HG02938 (cell line): Measurements from ENCODE around the gene ATP5F1D.

Source experiments
- ATAC-seq: cut with Tn5 transposase; IDR thresholded peaks from one replicate; pipeline ENCODE4 v1.9.1; 2021; ENCODE audit warnings: mild to moderate bottlenecking, moderate library complexity; ENCODE audit not compliant: unreplicated experiment

ATP5F1D gene

GRCh38 chr19:1278713-1279660 is 37.4 kb downstream of the ATP5F1D start:
- no peak for ATAC-seq

DNA sequence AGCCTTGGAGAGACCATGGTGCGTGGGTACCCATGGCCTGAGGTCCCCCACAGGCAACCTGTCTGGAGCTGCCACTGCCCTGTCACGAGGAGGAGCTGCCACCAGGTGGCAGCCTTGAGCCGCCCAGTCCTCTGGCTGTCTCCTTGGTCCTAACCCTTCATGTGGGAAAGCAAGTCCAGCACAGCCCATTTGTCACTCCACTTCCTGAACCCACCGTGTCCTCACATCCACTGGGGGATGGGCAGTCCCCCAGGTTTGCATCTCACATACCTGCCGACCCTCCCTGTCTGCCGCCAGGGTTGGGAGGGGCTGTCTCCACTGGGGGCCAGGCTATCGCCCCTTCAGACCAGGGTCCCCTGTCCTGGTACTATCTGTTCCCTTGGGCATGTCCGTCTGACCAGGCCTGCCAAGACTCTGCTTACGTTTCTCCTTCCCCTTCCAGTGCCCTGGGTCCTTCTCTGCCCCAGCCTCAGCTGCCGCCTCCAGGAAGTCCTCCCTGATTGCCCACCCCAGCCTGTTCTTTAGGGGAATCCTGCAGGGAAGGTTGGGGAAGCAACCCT is 38.3 kb downstream of the ATP5F1D start:
- no peak for ATAC-seq

- no peak for ATAC-seq
Measured at GRCh38 chr19:1280636-1281568, 39.4 kb downstream of the ATP5F1D start.

- no peak for ATAC-seq
Measured at GRCh38 chr19:1281569-1282287, 40.2 kb downstream of the ATP5F1D start.

DNA sequence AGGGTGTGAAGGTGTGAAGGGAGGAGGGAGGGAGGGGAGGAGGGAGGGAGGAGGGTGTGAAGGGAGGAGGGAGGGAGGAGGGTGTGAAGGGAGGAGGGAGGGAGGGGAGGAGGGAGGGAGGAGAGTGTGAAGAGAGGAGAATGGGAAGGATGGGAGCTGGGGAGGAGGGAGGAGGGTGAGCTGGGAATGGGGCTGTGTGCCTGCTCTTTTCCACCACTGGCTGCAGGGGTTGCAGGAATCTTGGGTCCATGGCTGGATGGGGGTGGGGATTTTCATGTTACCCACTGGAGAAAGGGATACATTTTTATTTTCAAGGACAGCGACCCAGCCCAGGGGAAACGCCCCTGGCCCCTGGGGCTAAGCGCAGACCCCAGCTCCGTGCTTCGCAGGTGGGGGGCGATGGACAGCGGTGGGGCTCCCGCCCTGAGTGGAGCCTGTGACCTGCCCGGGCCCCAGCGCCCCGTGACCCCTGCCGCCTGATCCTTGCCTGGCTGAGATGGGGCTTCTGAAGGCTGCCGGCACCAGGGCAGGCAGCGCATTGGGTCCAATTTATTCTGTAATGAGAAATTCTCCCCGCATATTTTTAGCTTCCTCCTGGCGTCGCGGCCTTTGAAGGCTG is 41.1 kb downstream of the ATP5F1D start:
- ATAC-seq = no peak

- ATAC-seq = no peak
Measured at GRCh38 chr19:1283207-1283916, 41.8 kb downstream of the ATP5F1D start.

GRCh38 chr19:1283917-1284292 is 42.4 kb downstream of the ATP5F1D start:
- no peak for ATAC-seq

GRCh38 chr19:1284293-1284978 is 42.9 kb downstream of the ATP5F1D start:
- no peak for ATAC-seq

GRCh38 chr19:1284979-1285736 is 43.6 kb downstream of the ATP5F1D start:
- no peak for ATAC-seq

DNA sequence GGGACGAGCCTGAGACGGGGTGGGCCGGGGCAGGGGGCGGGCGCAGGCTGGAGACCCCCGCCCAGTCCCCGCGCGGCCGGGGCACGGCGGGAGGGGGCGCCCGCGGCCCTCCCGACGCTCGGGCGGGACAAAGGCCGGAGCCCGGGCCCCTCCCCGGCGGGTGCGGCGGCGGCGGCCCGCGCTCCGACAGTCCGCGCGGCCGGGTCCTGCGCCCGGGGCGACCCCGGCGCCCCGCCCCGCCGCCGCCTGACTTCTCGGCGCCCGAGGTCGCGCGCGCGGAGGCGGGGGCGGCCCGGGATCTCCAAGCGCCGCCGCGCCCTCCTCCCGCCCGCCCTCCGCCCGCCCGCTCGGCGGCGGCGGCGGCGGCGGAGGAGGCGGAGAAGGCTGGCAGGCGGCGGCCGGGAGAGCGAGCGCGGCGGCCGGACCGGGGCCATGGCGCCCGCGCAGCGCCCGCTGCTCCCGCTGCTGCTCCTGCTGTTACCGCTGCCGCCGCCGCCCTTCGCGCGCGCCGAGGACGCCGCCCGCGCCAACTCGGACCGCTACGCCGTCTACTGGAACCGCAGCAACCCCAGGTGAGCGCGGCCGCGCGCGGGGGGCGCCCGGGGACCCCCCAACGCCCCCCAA is 44.3 kb downstream of the ATP5F1D start, which contains the start of gene EFNA2:
Gene EFNA2 (plus strand): TSS at position 137 of the 624 bp plus-strand sequence. CDS start 296 bp downstream, at position 433.
- ATAC-seq = no peak

GRCh38 chr19:1286487-1287353 is 45.2 kb downstream of the ATP5F1D start:
- no peak for ATAC-seq

GRCh38 chr19:1287354-1288225 is 46.0 kb downstream of the ATP5F1D start:
- ATAC-seq = no peak

DNA sequence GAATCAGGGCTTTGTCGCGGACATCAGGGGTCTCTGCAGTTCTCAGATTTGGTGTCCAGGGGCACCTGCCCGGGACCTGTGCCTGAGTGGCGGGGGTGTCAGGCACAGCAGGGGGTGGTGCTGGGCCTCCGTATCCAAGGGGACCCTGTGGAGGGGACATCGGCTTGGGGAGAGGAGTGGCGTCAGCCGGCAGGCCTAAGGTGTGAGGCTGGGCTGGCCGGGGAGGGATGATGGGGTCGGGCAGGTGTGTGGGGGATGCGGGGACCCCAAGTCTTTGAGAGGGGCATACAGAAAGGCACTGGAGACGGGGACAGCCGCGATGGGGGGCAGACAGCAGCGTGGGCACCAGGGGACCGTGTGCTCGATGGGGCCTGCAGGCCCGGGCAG is 46.7 kb downstream of the ATP5F1D start:
- no peak for ATAC-seq

DNA sequence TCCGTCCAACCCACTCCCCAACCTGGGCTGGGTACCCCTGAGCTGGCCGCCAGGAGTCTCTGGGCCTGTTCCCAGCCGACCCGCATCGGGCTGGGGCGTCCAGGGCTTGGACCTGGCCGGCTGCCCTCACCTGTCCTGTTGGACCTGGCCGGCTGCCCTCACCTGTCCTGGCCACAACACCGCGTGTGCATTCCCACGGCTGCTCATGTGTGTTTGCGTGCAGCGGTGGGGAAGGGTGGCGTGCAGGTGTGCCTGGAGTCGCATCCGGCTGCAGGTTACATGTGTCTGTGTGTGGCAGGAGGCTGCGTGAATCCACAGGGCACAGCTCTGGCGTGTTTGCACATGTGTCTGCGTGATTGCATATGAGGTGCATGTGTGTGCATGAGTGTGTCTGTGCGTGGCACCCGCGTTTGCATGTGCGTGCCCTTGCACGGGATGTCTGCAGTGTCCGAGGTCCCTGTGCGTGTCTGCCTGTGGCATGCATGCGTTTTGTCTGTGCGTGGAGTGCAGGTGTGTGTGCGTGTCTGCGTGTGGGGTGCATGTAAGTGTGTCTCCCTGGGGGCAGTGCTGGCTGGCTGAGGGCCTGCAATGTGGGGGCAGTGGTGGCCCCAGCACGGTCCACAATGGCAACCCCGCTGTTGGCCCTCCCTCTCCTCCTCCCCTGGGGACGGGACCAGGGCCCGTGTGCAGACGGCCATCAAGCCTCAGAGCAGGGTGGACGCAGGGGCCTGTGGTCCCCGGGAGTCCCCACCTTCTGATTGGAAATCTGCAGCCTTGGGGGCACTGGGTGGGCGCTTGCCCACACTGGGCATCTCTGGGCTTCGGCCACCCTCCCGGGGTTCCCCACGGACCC is 47.5 kb downstream of the ATP5F1D start:
- no peak for ATAC-seq

GRCh38 chr19:1289686-1290025 is 48.1 kb downstream of the ATP5F1D start:
- no peak for ATAC-seq
